CD4-positive, alpha-beta T cell (primary cell): ENCODE measurements around the gene ARL8B. TPM values are rescaled to one million over a fixed set of nuclear protein-coding genes. Genes with fewer than 3 reads are reported as not detected.

Source experiments
- ATAC-seq: fragments of 200-7000 bp; cut with Tn5 transposase; one replicate; pipeline ENCODE4 v1.10.0; 2022; ENCODE audit warnings: mild to moderate bottlenecking; ENCODE audit not compliant: poor library complexity
- CTCF ChIA-PET: fragments of 350-600 bp; sonication (Branson Sonifier 250); formaldehyde crosslinking; loops from one replicate; lab custom pipeline; 2021; ENCODE audit warnings: antibody characterized with exemption, inconsistent platforms; lab: Charles Lee
- POLR2A ChIA-PET: fragments of 350-600 bp; sonication (Branson Sonifier 250); formaldehyde crosslinking; loops from one replicate; lab custom pipeline; 2021; ENCODE audit warnings: antibody characterized with exemption, inconsistent platforms; lab: Charles Lee
- DNase-seq, 14 experiments: peaks; one replicate each; pipeline ENCODE4 v3.0.0-alpha.2; 2013 to 2020; ENCODE audit warnings: mixed read lengths in 2 of 14
- H3K27ac ChIP-seq, 2 donors: one replicate each; pipeline versions ENCODE4 v1.5.1 to v1.7.0; 2013; ENCODE audit warnings: low read length in 2 of 2, low read depth in 1 of 2, mild to moderate bottlenecking in 1 of 2
- H3K27me3 ChIP-seq, 2 experiments: 1 replicate in 1 of 2; 2 replicates in 1 of 2; pipeline versions ENCODE4 v1.6.1 to v1.7.0; 2013; ENCODE audit warnings: low read length in 2 of 2, control low read depth in 1 of 2, mild to moderate bottlenecking in 1 of 2, moderate library complexity in 1 of 2; ENCODE audit not compliant: insufficient read depth in 2 of 2, control insufficient read depth in 1 of 2
- H3K36me3 ChIP-seq: one replicate; pipeline ENCODE4 v1.6.1; 2013; ENCODE audit warnings: low read length, control low read depth; ENCODE audit not compliant: insufficient read depth
- H3K4me1 ChIP-seq: one replicate; pipeline ENCODE4 v1.6.1; 2013; ENCODE audit warnings: low read length, control low read depth; ENCODE audit not compliant: insufficient read depth
- H3K4me3 ChIP-seq: one replicate; pipeline ENCODE4 v1.5.1; 2013; ENCODE audit warnings: mild to moderate bottlenecking, low read length, moderate library complexity
- H3K9me3 ChIP-seq, 2 experiments: 1 replicate in 1 of 2; 2 replicates in 1 of 2; pipeline versions ENCODE4 v1.6.1 to v1.7.0; 2013; ENCODE audit warnings: low read length in 2 of 2, mild to moderate bottlenecking in 2 of 2, control low read depth in 1 of 2, moderate library complexity in 1 of 2; ENCODE audit not compliant: control insufficient read depth in 1 of 2, insufficient read depth in 1 of 2
- H3K27ac Mint-ChIP-seq: one replicate; pipeline ENCODE4 v1.8.0; 2020; ENCODE audit warnings: mixed read lengths
- H3K27me3 Mint-ChIP-seq: one replicate; pipeline ENCODE4 v1.8.0; 2021; ENCODE audit warnings: mixed read lengths
- H3K36me3 Mint-ChIP-seq: one replicate; pipeline ENCODE4 v1.8.0; 2021; ENCODE audit warnings: low read depth, mixed read lengths
- H3K4me1 Mint-ChIP-seq: one replicate; pipeline ENCODE4 v1.8.0; 2021; ENCODE audit warnings: low read depth, mixed read lengths
- H3K4me3 Mint-ChIP-seq: one replicate; pipeline ENCODE4 v1.8.0; 2020; ENCODE audit warnings: mild to moderate bottlenecking, mixed read lengths
- H3K9me3 Mint-ChIP-seq: one replicate; pipeline ENCODE4 v1.8.0; 2020; ENCODE audit warnings: mixed read lengths
- CTCF ChIP-seq: fragments of 200-600 bp; IDR thresholded peaks from one replicate; pipeline ENCODE4 v1.8.0; 2022; ENCODE audit warnings: antibody characterized with exemption, mild to moderate bottlenecking
- intact Hi-C, 2 experiments: fragments of 100-400 bp; cut with DNase I in 1 of 2; cut with micrococcal nuclease in 1 of 2; formaldehyde crosslinking; loops; one replicate each; pipeline versions ENCODE4 v1.15.1 to v1.9.0; 2023 to 2025; cut with DNase I, micrococcal nuclease
- total RNA-seq, 174 experiments: library from RNA in 2 of 174; stranded (reverse) in 2 of 174; gene quantifications; one replicate each; pipeline ENCODE4 v1.2.3 and lab custom pipeline; 2021 to 2026

Gene ARL8B
- total RNA-seq, 2 experiments from 2014 or later, result 48.5 to 49.7 TPM

GRCh38 chr3:5213574-5213966 lies 91.5 kb downstream of the ARL8B start:
- no peaks in the 10 kb centered on the region for H3K4me1 ChIP-seq
- Mint-ChIP-seq H3K4me1 (peaks cover 7% of the 10 kb centered on the region), H3K4me3 (no peak overlapping the region), H3K27ac (peak overlapping the region; percentile 1), H3K36me3 (peaks cover 97% of the 10 kb centered on the region), H3K9me3 (no peaks in the 10 kb centered on the region), H3K27me3 (no peaks in the 10 kb centered on the region)
- no peak for TF ChIP-seq CTCF
- DNase-seq (no peak), ATAC-seq (no peak)
- no peak overlapping the region for H3K4me3 ChIP-seq
- H3K27me3 ChIP-seq, result no peaks in the 10 kb centered on the region
- peaks cover 98% of the 10 kb centered on the region for H3K36me3 ChIP-seq
- H3K27ac ChIP-seq, result no peak overlapping the region
- ChIA-PET POLR2A (no interaction called here), CTCF (no interaction called here)
- H3K9me3 ChIP-seq, result no peaks in the 10 kb centered on the region
- intact Hi-C loops, result loop anchor here in 1 of 2 experiments (5.0 kb wide), 1 partner anchor 76 kb away; no protein-coding TSS in a partner anchor

GRCh38 chr3:5214352-5214751 lies 92.3 kb downstream of the ARL8B start:
- Mint-ChIP-seq H3K4me1 (peaks cover 9% of the 10 kb centered on the region), H3K27me3 (no peaks in the 10 kb centered on the region), H3K9me3 (no peaks in the 10 kb centered on the region), H3K4me3 (no peak overlapping the region), H3K27ac (peak overlapping the region; percentile 69), H3K36me3 (peaks cover 97% of the 10 kb centered on the region)
- no peak for DNase-seq
- no peak overlapping the region for H3K4me3 ChIP-seq
- no peak for TF ChIP-seq CTCF
- POLR2A ChIA-PET, result interaction anchor here (0.7 kb wide), 1 partner anchor 552 kb away, joined by 3 read pairs; no protein-coding TSS in a partner anchor
- intact Hi-C loops, result loop anchor here in 1 of 2 experiments (5.0 kb wide), 1 partner anchor 77 kb away; no protein-coding TSS in a partner anchor
- no peak for ATAC-seq
- H3K4me1 ChIP-seq, result no peaks in the 10 kb centered on the region
- no peak overlapping the region for H3K27ac ChIP-seq
- H3K36me3 ChIP-seq, result peaks cover 97% of the 10 kb centered on the region
- no peaks in the 10 kb centered on the region for H3K27me3 ChIP-seq
- CTCF ChIA-PET, result no interaction called here
- H3K9me3 ChIP-seq, result no peaks in the 10 kb centered on the region

- Mint-ChIP-seq H3K4me1 (peaks cover 9% of the 10 kb centered on the region), H3K27ac (peak overlapping the region; percentile 52), H3K36me3 (peaks cover 72% of the 10 kb centered on the region), H3K27me3 (no peaks in the 10 kb centered on the region), H3K4me3 (no peak overlapping the region), H3K9me3 (no peaks in the 10 kb centered on the region)
- Histone ChIP-seq H3K36me3 (peaks cover 61% of the 10 kb centered on the region), H3K27ac (no peak overlapping the region), H3K9me3 (no peaks in the 10 kb centered on the region), H3K27me3 (no peaks in the 10 kb centered on the region), H3K4me3 (no peak overlapping the region), H3K4me1 (no peaks in the 10 kb centered on the region)
- no peak for ATAC-seq
- TF ChIP-seq CTCF, result no peak
- intact Hi-C loops, result no loop called here
- POLR2A ChIA-PET, result interaction anchor here (1.6 kb wide), 1 partner anchor 20 kb away, joined by 6 read pairs; no protein-coding TSS in a partner anchor
- no peak for DNase-seq
- CTCF ChIA-PET, result no interaction called here
Observed at GRCh38 chr3:5217824-5218595, 95.9 kb downstream of the ARL8B start.
